Trophoblast cell (in vitro differentiated cells and primary cell): Measurements from ENCODE around the gene DCAF5.
"Not testable (repeated sequence)": the region's sequence is repeated elsewhere in the genome, so short reads cannot be mapped to it uniquely, and the experiment has no call there.

Experiments
- DNase-seq, 2 donors: peaks; one replicate each; pipeline ENCODE4 v3.0.0-alpha.2; 2016
- H2AFZ ChIP-seq: 2 replicates; pipeline ENCODE4 v1.6.1; 2013; ENCODE audit warnings: low read length, moderate library complexity, mild to moderate bottlenecking; ENCODE audit not compliant: insufficient read depth, poor library complexity
- H2AK5ac ChIP-seq: 2 replicates; pipeline ENCODE4 v1.6.1; 2013; ENCODE audit warnings: mild to moderate bottlenecking, low read length
- H2BK120ac ChIP-seq: 2 replicates; pipeline ENCODE4 v1.6.1; 2013; ENCODE audit warnings: low read length, mild to moderate bottlenecking, moderate library complexity; ENCODE audit not compliant: insufficient read depth, poor library complexity
- H2BK12ac ChIP-seq: 2 replicates; pipeline ENCODE4 v1.6.1; 2013; ENCODE audit warnings: mild to moderate bottlenecking, low read length, moderate library complexity
- H2BK5ac ChIP-seq: 2 replicates; pipeline ENCODE4 v1.6.1; 2013; ENCODE audit warnings: low read length, low read depth, moderate library complexity, mild to moderate bottlenecking; ENCODE audit not compliant: poor library complexity
- H3K14ac ChIP-seq: 2 replicates; pipeline ENCODE4 v1.6.1; 2013; ENCODE audit warnings: mild to moderate bottlenecking, low read length
- H3K18ac ChIP-seq: 2 replicates; pipeline ENCODE4 v1.6.1; 2013; ENCODE audit warnings: mild to moderate bottlenecking, low read length
- H3K23ac ChIP-seq: 2 replicates; pipeline ENCODE4 v1.6.1; 2013; ENCODE audit warnings: low read length
- H3K27ac ChIP-seq: 2 replicates; pipeline ENCODE4 v1.5.1; 2013; ENCODE audit warnings: low read depth, mild to moderate bottlenecking, inconsistent platforms, low read length, moderate library complexity
- H3K27me3 ChIP-seq: 2 replicates; pipeline ENCODE4 v1.6.1; 2013; ENCODE audit warnings: inconsistent platforms, mild to moderate bottlenecking, low read length, moderate library complexity; ENCODE audit not compliant: insufficient read depth
- H3K36me3 ChIP-seq, 2 experiments: 1 replicate in 1 of 2; 2 replicates in 1 of 2; pipeline ENCODE4 v1.6.1; 2013; ENCODE audit warnings: low read length in 2 of 2, mild to moderate bottlenecking in 2 of 2, moderate library complexity in 1 of 2; ENCODE audit not compliant: insufficient read depth in 2 of 2, control insufficient read depth in 1 of 2
- H3K4ac ChIP-seq: 2 replicates; pipeline ENCODE4 v1.6.1; 2013; ENCODE audit warnings: low read depth, mild to moderate bottlenecking, low read length, moderate library complexity
- H3K4me1 ChIP-seq, 2 experiments: 1 replicate in 1 of 2; 2 replicates in 1 of 2; pipeline ENCODE4 v1.6.1; 2013; ENCODE audit warnings: low read length in 2 of 2, mild to moderate bottlenecking in 2 of 2, moderate library complexity in 1 of 2; ENCODE audit not compliant: insufficient read depth in 2 of 2, control insufficient read depth in 1 of 2
- H3K4me2 ChIP-seq: 2 replicates; pipeline ENCODE4 v1.6.1; 2013; ENCODE audit warnings: inconsistent platforms, mild to moderate bottlenecking, low read length, moderate library complexity
- H3K4me3 ChIP-seq: 2 replicates; pipeline ENCODE4 v1.5.1; 2013; ENCODE audit warnings: mild to moderate bottlenecking, low read depth, low read length, inconsistent platforms
- H3K79me1 ChIP-seq: one replicate; pipeline ENCODE4 v1.6.1; 2013; ENCODE audit warnings: low read length
- H3K79me2 ChIP-seq: 2 replicates; pipeline ENCODE4 v1.6.1; 2013; ENCODE audit warnings: low read length, mild to moderate bottlenecking; ENCODE audit not compliant: control insufficient read depth, insufficient read depth, poor library complexity
- H3K9ac ChIP-seq: 2 replicates; pipeline ENCODE4 v1.6.1; 2013; ENCODE audit warnings: mild to moderate bottlenecking, low read length
- H3K9me3 ChIP-seq: 2 replicates; pipeline ENCODE4 v1.6.1; 2013; ENCODE audit warnings: low read depth, mild to moderate bottlenecking, control low read depth, inconsistent platforms, low read length; ENCODE audit not compliant: insufficient read depth
- H4K12ac ChIP-seq: 2 replicates; pipeline ENCODE4 v1.6.1; 2013; ENCODE audit warnings: low read depth, mild to moderate bottlenecking, low read length, moderate library complexity
- H4K8ac ChIP-seq: 2 replicates; pipeline ENCODE4 v1.6.1; 2013; ENCODE audit warnings: low read depth, mild to moderate bottlenecking, low read length, moderate library complexity
- H4K91ac ChIP-seq: one replicate; pipeline ENCODE4 v1.6.1; 2013; ENCODE audit warnings: low read depth, mild to moderate bottlenecking, low read length, moderate library complexity
- WGBS: extraction: QIAGEN DNeasy Blood & Tissue Kit; methylation state at CpG from one replicate; pipeline ENCODE4 v1.1.7; 2013; ENCODE audit warnings: missing lambda C conversion rate; ENCODE audit not compliant: insufficient read length, insufficient coverage; ENCODE audit errors: extremely low coverage; 5-methylcytosine and 5-hydroxymethylcytosine counted together

DCAF5 gene

GRCh38 chr14:69065934-69066333 lies 87.0 kb downstream of the DCAF5 start:
- not testable (repeated sequence) for H3K79me2 ChIP-seq, H3K9me3 ChIP-seq
- no CpG with 5 or more reads among the region's 4 CpGs for WGBS

DNA sequence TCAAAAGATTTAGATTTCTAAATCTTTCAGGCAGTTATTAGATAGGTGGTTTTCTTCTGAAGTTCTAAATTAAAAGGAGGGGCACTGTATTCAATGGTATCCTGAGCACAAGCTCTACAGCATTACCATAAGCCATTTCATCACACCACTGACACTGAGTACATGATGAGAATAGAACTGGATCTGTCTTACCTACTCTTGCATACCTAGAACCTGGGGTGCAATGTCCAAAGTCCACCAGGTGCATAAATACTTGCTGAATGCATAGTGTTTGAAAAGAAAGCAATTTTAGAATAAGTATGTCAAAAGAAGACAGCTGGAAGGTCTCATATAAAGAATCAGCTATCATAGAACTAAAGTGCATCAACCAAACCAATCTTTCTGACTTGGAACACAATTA lies 88.3 kb downstream of the DCAF5 start:
- H3K4ac ChIP-seq, result no peak overlapping the region
- no peak overlapping the region for H2BK12ac ChIP-seq
- no peak overlapping the region for H3K18ac ChIP-seq
- H3K23ac ChIP-seq, result no peak overlapping the region
- H3K27me3 ChIP-seq, result no peaks in the 10 kb centered on the region
- peaks cover 5% of the 10 kb centered on the region for H3K79me1 ChIP-seq
- H4K8ac ChIP-seq, result no peak overlapping the region
- no peak overlapping the region for H3K4me2 ChIP-seq
- no peak overlapping the region for H4K91ac ChIP-seq
- no peak overlapping the region for H2BK5ac ChIP-seq
- no peak overlapping the region for H4K12ac ChIP-seq
- no peak overlapping the region for H3K4me3 ChIP-seq
- H3K4me1 ChIP-seq, result peaks cover 6 to 11% of the 10 kb centered on the region in 2 experiments
- no peak overlapping the region for H3K14ac ChIP-seq
- no peak overlapping the region for H2BK120ac ChIP-seq
- DNase-seq, result no peak
- H3K9ac ChIP-seq, result no peak overlapping the region
- H2AFZ ChIP-seq, result no peak overlapping the region
- no peak overlapping the region for H3K27ac ChIP-seq
- H3K9me3 ChIP-seq, result no peaks in the 10 kb centered on the region
- H3K79me2 ChIP-seq, result no peaks in the 10 kb centered on the region
- H3K36me3 ChIP-seq, result peaks cover 4 to 5% of the 10 kb centered on the region in 2 experiments
- H2AK5ac ChIP-seq, result no peak overlapping the region

More at GRCh38 chr14:69065934-69066333, 87.0 kb downstream of the DCAF5 start:
- not testable (repeated sequence) for H3K23ac ChIP-seq, H3K4me2 ChIP-seq, H3K4me3 ChIP-seq, H4K12ac ChIP-seq, DNase-seq, H3K9ac ChIP-seq, H4K91ac ChIP-seq, H3K36me3 ChIP-seq, H3K27ac ChIP-seq, H4K8ac ChIP-seq, H2AFZ ChIP-seq, H3K4ac ChIP-seq, H2BK12ac ChIP-seq, H3K27me3 ChIP-seq, H3K14ac ChIP-seq, H3K18ac ChIP-seq, H3K79me1 ChIP-seq, H2BK5ac ChIP-seq, H2AK5ac ChIP-seq, H2BK120ac ChIP-seq
- H3K4me1 ChIP-seq, result peaks cover 8 to 10% of the 10 kb centered on the region in 2 experiments

GRCh38 chr14:69059658-69060623 lies 93.0 kb downstream of the DCAF5 start:
- no peak overlapping the region for H2BK120ac ChIP-seq
- no peak overlapping the region for H3K9ac ChIP-seq
- no peaks in the 10 kb centered on the region for H3K9me3 ChIP-seq
- H2AK5ac ChIP-seq, result no peak overlapping the region
- H3K4ac ChIP-seq, result no peak overlapping the region
- H3K27ac ChIP-seq, result no peak overlapping the region
- peaks cover 0 to 12% of the 10 kb centered on the region in 2 experiments for H3K4me1 ChIP-seq
- H3K23ac ChIP-seq, result no peak overlapping the region
- no peak overlapping the region for H3K14ac ChIP-seq
- no peak overlapping the region for H4K91ac ChIP-seq
- WGBS, result no CpG with 5 or more reads among the region's 8 CpGs
- no peak overlapping the region for H2BK5ac ChIP-seq
- no peak overlapping the region for H3K4me3 ChIP-seq
- H3K4me2 ChIP-seq, result no peak overlapping the region
- no peak overlapping the region for H2AFZ ChIP-seq
- no peak overlapping the region for H3K18ac ChIP-seq
- DNase-seq, result peak; percentile 87 to 93
- no peak overlapping the region for H4K8ac ChIP-seq
- H4K12ac ChIP-seq, result no peak overlapping the region
- no peaks in the 10 kb centered on the region for H3K27me3 ChIP-seq
- peaks cover 3% of the 10 kb centered on the region for H3K79me1 ChIP-seq
- H2BK12ac ChIP-seq, result no peak overlapping the region
- peaks cover 10 to 13% of the 10 kb centered on the region in 2 experiments for H3K36me3 ChIP-seq
- no peaks in the 10 kb centered on the region for H3K79me2 ChIP-seq

DNA sequence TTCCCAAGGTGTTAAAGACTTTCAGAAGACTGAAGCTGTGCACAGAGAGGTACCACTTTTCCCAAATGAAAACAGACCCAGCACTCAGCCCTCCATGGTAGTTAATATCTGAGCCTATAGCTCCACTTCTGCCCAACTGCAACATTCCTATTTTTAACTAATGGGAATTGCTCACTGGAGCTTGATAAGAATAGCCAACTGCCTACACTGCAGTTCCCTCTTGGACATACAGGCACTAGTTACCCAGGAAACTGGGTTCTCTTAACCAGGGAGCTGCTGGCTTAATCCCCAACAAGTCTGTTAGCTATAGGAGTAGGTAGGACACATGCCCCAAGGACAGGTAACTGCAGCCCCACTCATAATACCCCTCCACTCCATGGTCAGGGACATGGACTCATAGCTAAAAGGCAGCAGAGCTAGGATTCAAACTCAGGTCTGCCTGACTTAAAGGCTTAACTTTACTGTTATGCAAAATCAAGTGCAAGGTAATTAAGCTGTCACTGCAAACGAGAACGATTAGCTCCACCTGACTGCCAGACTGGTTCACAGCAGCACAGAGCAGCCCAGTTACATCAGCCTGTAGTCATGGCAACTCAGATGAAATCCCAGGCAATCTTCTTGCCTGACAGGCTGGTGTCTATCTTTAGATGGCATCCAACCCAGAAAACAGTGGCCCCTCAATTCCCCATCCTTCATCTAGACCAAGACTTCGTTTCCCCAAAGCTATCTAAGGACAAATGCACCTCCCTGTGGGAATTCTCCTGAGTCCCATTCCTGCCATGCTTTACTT lies 96.7 kb downstream of the DCAF5 start:
- Histone ChIP-seq H3K27me3 (no peaks in the 10 kb centered on the region), H3K4me2 (no peak overlapping the region), H4K91ac (no peak overlapping the region), H2BK5ac (no peak overlapping the region), H3K4me3 (no peak overlapping the region), H3K9ac (no peak overlapping the region), H4K8ac (no peak overlapping the region), H2AK5ac (no peak overlapping the region), H3K9me3 (no peaks in the 10 kb centered on the region), H2BK12ac (no peak overlapping the region), H3K23ac (no peak overlapping the region), H3K27ac (no peak overlapping the region), H2AFZ (no peak overlapping the region), H4K12ac (no peak overlapping the region), H3K4me1 (peaks cover 4 to 18% of the 10 kb centered on the region in 2 experiments), H3K4ac (no peak overlapping the region), H3K79me1 (peaks cover 6% of the 10 kb centered on the region), H3K36me3 (peaks cover 22 to 26% of the 10 kb centered on the region in 2 experiments), H3K14ac (no peak overlapping the region), H2BK120ac (no peak overlapping the region), H3K79me2 (no peaks in the 10 kb centered on the region), H3K18ac (no peak overlapping the region)
- DNase-seq, result peak in 1 of 2 donors; percentile 44
- WGBS, result no CpG with 5 or more reads among the region's 3 CpGs
